ENCODE measurements around the gene ACVR2A.

The ACVR2A gene

GRCh38 chr2:147844697-147845410 is at the start of gene ACVR2A:
ACVR2A (plus strand) TSS chr2:147845029; CDS start chr2:147845153, 124 bp downstream.
- peaks cover 9% of the 10 kb centered on the region for H3K27me3 ChIP-seq (ENCODE audit: control insufficient read depth, insufficient read depth, low read length)

GRCh38 chr2:147800316-147800715 is 44.5 kb upstream of the ACVR2A start:
- Histone ChIP-seq H3K4me1 (ENCODE audit: control insufficient read depth, insufficient read depth, low read length) (no peaks in the 10 kb centered on the region), H3K27ac (ENCODE audit: low read depth, low read length) (no peak overlapping the region), H3K9ac (ENCODE audit: low read length) (no peak overlapping the region), H3K27me3 (ENCODE audit: control insufficient read depth, insufficient read depth, low read length) (no peaks in the 10 kb centered on the region), H3K4me3 (ENCODE audit: low read depth, low read length) (no peak overlapping the region), H3K9me3 (ENCODE audit: control insufficient read depth, insufficient read depth, low read depth, low read length) (no peaks in the 10 kb centered on the region), H3K36me3 (ENCODE audit: control insufficient read depth, insufficient read depth, low read length) (no peaks in the 10 kb centered on the region)

More at GRCh38 chr2:147844697-147845410, at the start of gene ACVR2A:
- H3K9me3 ChIP-seq (ENCODE audit: control insufficient read depth, insufficient read depth, low read depth, low read length), result no peaks in the 10 kb centered on the region
- H3K36me3 ChIP-seq (ENCODE audit: control insufficient read depth, insufficient read depth, low read length), result no peaks in the 10 kb centered on the region
- peak within 1 kb of the TSS; percentile 92 for H3K9ac ChIP-seq (ENCODE audit: low read length)
- H3K4me1 ChIP-seq (ENCODE audit: control insufficient read depth, insufficient read depth, low read length), result peaks cover 17% of the 10 kb centered on the region
- H3K4me3 ChIP-seq (ENCODE audit: low read depth, low read length), result peak within 1 kb of the TSS; percentile 89
- H3K27ac ChIP-seq (ENCODE audit: low read depth, low read length), result peak within 1 kb of the TSS; percentile 96

GRCh38 chr2:147806846-147807245 is 38.0 kb upstream of the ACVR2A start:
- Histone ChIP-seq H3K27ac (ENCODE audit: low read depth, low read length) (no peak overlapping the region), H3K9ac (ENCODE audit: low read length) (no peak overlapping the region), H3K9me3 (ENCODE audit: control insufficient read depth, insufficient read depth, low read depth, low read length) (no peaks in the 10 kb centered on the region), H3K27me3 (ENCODE audit: control insufficient read depth, insufficient read depth, low read length) (no peaks in the 10 kb centered on the region), H3K36me3 (ENCODE audit: control insufficient read depth, insufficient read depth, low read length) (no peaks in the 10 kb centered on the region), H3K4me3 (ENCODE audit: low read depth, low read length) (no peak overlapping the region), H3K4me1 (ENCODE audit: control insufficient read depth, insufficient read depth, low read length) (no peaks in the 10 kb centered on the region)

DNA sequence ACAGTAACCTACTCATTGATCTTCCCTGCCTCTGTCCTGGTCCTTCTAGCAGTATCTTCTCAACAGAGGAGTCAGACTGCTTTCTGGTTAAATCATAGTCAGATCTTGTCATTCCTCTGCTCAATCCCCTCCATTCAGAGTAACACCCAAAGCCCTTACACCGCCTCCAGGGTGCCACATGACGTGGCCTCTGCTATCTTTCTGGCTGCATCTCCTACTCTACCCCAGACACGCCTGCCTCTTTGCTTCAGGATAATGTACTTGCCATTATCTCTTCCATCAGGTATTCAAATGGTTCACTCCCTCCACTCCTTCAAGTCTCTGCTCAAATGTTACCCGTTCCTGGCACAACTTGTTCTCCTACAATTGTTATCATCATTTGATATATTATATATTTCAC is 36.3 kb upstream of the ACVR2A start:
- Histone ChIP-seq H3K27me3 (ENCODE audit: control insufficient read depth, insufficient read depth, low read length) (no peaks in the 10 kb centered on the region), H3K27ac (ENCODE audit: low read depth, low read length) (no peak overlapping the region), H3K4me3 (ENCODE audit: low read depth, low read length) (no peak overlapping the region), H3K4me1 (ENCODE audit: control insufficient read depth, insufficient read depth, low read length) (no peaks in the 10 kb centered on the region), H3K9ac (ENCODE audit: low read length) (no peak overlapping the region), H3K9me3 (ENCODE audit: control insufficient read depth, insufficient read depth, low read depth, low read length) (no peaks in the 10 kb centered on the region), H3K36me3 (ENCODE audit: control insufficient read depth, insufficient read depth, low read length) (no peaks in the 10 kb centered on the region)

DNA sequence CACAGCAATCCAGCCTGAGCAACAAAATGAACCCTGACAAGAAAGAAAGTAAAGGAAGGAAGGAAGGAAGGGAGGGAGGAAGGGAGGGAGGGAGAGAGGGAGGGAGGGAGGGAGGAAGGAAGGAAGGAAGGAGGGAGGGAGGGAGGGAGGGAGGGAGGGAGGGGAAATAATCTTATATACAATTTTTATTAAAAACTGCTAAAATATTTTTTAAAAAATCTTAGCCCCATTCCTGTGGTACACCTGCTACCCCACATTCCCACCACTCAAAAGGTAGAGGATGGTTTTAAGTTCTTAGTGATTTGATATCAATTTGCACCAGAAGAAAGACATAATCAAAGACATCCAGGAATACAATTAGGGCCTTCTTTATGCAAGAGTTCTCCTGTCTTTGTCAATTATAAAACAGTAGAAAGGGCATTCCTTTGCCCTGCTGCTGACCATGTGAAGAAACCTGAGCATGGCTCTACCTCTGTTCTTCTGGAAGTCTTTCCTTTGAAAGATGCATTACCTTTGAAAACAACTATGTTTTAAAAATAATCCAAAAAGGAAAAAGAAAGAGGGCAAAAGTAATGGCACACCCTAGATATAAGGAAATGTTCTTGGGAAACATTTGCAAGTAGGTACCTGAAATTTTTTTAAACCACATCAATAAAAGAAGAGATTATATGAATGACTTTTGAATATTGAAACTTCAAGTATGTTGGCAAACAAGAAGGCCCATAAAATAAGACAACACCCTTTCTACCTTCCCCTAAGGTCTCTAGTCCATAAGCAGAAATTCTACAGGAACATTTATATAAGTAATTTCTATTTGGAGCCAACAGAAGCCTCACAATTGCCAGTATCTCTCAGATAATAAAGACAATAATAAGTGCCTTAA is 33.7 kb upstream of the ACVR2A start:
- Histone ChIP-seq H3K4me1 (ENCODE audit: control insufficient read depth, insufficient read depth, low read length) (no peaks in the 10 kb centered on the region), H3K9me3 (ENCODE audit: control insufficient read depth, insufficient read depth, low read depth, low read length) (no peaks in the 10 kb centered on the region), H3K27me3 (ENCODE audit: control insufficient read depth, insufficient read depth, low read length) (no peaks in the 10 kb centered on the region), H3K4me3 (ENCODE audit: low read depth, low read length) (no peak overlapping the region), H3K9ac (ENCODE audit: low read length) (no peak overlapping the region), H3K27ac (ENCODE audit: low read depth, low read length) (no peak overlapping the region), H3K36me3 (ENCODE audit: control insufficient read depth, insufficient read depth, low read length) (no peaks in the 10 kb centered on the region)

- no peaks in the 10 kb centered on the region for H3K27me3 ChIP-seq (ENCODE audit: control insufficient read depth, insufficient read depth, low read length)
- no peak overlapping the region for H3K27ac ChIP-seq (ENCODE audit: low read depth, low read length)
- H3K9me3 ChIP-seq (ENCODE audit: control insufficient read depth, insufficient read depth, low read depth, low read length), result no peaks in the 10 kb centered on the region
- H3K9ac ChIP-seq (ENCODE audit: low read length), result no peak overlapping the region
- no peaks in the 10 kb centered on the region for H3K4me1 ChIP-seq (ENCODE audit: control insufficient read depth, insufficient read depth, low read length)
- H3K4me3 ChIP-seq (ENCODE audit: low read depth, low read length), result no peak overlapping the region
- H3K36me3 ChIP-seq (ENCODE audit: control insufficient read depth, insufficient read depth, low read length), result no peaks in the 10 kb centered on the region
Observed at GRCh38 chr2:147818741-147819140, 26.1 kb upstream of the ACVR2A start.

GRCh38 chr2:147824620-147825019 is 20.2 kb upstream of the ACVR2A start:
- H3K36me3 ChIP-seq (ENCODE audit: control insufficient read depth, insufficient read depth, low read length), result no peaks in the 10 kb centered on the region
- H3K9ac ChIP-seq (ENCODE audit: low read length), result no peak overlapping the region
- H3K27ac ChIP-seq (ENCODE audit: low read depth, low read length), result no peak overlapping the region
- no peaks in the 10 kb centered on the region for H3K9me3 ChIP-seq (ENCODE audit: control insufficient read depth, insufficient read depth, low read depth, low read length)
- no peaks in the 10 kb centered on the region for H3K4me1 ChIP-seq (ENCODE audit: control insufficient read depth, insufficient read depth, low read length)
- H3K4me3 ChIP-seq (ENCODE audit: low read depth, low read length), result no peak overlapping the region
- no peaks in the 10 kb centered on the region for H3K27me3 ChIP-seq (ENCODE audit: control insufficient read depth, insufficient read depth, low read length)

DNA sequence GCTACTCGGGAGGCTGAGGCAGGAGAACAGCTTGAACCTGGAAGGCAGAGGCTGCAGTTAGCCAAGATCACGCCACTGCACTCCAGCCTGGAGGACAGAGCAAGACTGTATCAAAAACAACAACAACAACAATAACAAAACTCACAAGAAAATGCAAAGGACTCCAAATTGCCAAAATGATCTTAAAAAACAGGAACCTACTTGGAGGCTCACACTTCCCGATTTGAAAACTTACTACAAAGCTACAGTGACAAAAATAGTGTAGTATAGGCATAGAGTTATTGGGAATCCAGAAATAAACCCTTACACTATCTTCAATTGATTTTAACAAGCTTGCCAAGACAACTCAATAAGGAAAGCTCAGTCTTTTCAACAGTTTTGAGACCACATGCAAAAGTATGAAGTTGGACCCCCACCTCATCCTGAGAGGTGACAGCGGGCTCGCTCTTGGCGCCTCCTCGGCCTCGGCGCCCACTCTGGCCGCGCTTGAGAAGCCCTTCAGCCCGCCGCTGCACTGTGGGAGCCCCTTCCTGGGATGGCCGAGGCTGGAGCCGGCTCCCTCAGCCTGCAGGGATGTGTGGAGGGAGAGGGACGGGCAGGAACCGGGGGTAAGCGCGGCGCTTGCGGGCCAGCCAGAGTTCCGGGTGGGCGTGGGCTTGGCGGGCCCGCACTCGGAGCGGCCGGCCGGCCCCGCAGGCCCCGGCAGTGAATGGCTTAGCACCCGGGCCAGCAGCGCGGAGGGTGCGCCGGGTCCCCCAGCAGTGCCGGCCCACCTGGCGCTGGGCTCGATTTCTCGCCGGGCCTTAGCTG is 18.3 kb upstream of the ACVR2A start:
- Histone ChIP-seq H3K27ac (ENCODE audit: low read depth, low read length) (no peak overlapping the region), H3K9ac (ENCODE audit: low read length) (no peak overlapping the region), H3K36me3 (ENCODE audit: control insufficient read depth, insufficient read depth, low read length) (no peaks in the 10 kb centered on the region), H3K4me1 (ENCODE audit: control insufficient read depth, insufficient read depth, low read length) (no peaks in the 10 kb centered on the region), H3K9me3 (ENCODE audit: control insufficient read depth, insufficient read depth, low read depth, low read length) (no peaks in the 10 kb centered on the region), H3K27me3 (ENCODE audit: control insufficient read depth, insufficient read depth, low read length) (no peaks in the 10 kb centered on the region), H3K4me3 (ENCODE audit: low read depth, low read length) (no peak overlapping the region)

DNA sequence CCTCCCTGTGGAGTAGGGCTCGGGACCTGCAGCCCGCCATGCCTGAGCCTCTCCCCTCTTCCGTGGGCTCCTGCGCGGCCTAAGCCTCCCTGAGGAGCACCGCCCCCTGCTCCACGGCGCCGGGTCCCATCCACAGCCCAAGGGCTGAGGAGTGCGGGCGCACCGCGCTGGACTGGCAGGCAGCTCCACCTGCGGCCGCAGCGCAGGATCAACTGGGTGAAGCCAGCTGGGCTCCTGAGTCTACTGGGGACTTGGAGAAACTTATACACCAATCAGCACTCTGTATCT is 17.8 kb upstream of the ACVR2A start:
- no peaks in the 10 kb centered on the region for H3K27me3 ChIP-seq (ENCODE audit: control insufficient read depth, insufficient read depth, low read length)
- H3K9ac ChIP-seq (ENCODE audit: low read length), result no peak overlapping the region
- H3K27ac ChIP-seq (ENCODE audit: low read depth, low read length), result no peak overlapping the region
- H3K36me3 ChIP-seq (ENCODE audit: control insufficient read depth, insufficient read depth, low read length), result no peaks in the 10 kb centered on the region
- H3K4me1 ChIP-seq (ENCODE audit: control insufficient read depth, insufficient read depth, low read length), result no peaks in the 10 kb centered on the region
- H3K4me3 ChIP-seq (ENCODE audit: low read depth, low read length), result no peak overlapping the region
- no peaks in the 10 kb centered on the region for H3K9me3 ChIP-seq (ENCODE audit: control insufficient read depth, insufficient read depth, low read depth, low read length)

DNA sequence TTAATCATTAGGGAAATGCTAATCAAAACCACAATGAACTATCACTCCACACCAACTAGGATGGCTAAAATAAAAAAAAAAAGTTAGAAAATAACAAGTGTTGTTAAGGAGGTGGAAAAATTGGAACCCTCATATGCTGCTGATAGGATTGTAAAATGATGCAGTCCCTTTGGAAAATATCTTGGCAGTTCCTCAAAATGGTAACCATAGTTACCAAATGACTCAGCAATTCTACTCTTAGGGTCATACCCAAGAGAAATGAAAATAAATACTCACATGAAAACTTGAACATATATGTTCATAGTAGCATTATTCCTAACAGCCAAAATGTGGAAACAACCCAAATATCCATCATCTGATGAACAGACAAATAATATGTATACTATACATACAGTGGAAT is 15.7 kb upstream of the ACVR2A start:
- Histone ChIP-seq H3K9ac (ENCODE audit: low read length) (no peak overlapping the region), H3K27ac (ENCODE audit: low read depth, low read length) (no peak overlapping the region), H3K27me3 (ENCODE audit: control insufficient read depth, insufficient read depth, low read length) (no peaks in the 10 kb centered on the region), H3K4me1 (ENCODE audit: control insufficient read depth, insufficient read depth, low read length) (no peaks in the 10 kb centered on the region), H3K36me3 (ENCODE audit: control insufficient read depth, insufficient read depth, low read length) (no peaks in the 10 kb centered on the region), H3K9me3 (ENCODE audit: control insufficient read depth, insufficient read depth, low read depth, low read length) (no peaks in the 10 kb centered on the region), H3K4me3 (ENCODE audit: low read depth, low read length) (no peak overlapping the region)

- H3K9ac ChIP-seq (ENCODE audit: low read length), result no peak overlapping the region
- no peak overlapping the region for H3K4me3 ChIP-seq (ENCODE audit: low read depth, low read length)
Observed at GRCh38 chr2:147836099-147836498, 8.7 kb upstream of the ACVR2A start.

More at GRCh38 chr2:147836099-147836498, 8.7 kb upstream of the ACVR2A start:
- no peaks in the 10 kb centered on the region for H3K9me3 ChIP-seq (ENCODE audit: control insufficient read depth, insufficient read depth, low read depth, low read length)
- H3K36me3 ChIP-seq (ENCODE audit: control insufficient read depth, insufficient read depth, low read length), result no peaks in the 10 kb centered on the region
- H3K4me1 ChIP-seq (ENCODE audit: control insufficient read depth, insufficient read depth, low read length), result no peaks in the 10 kb centered on the region
- no peak overlapping the region for H3K27ac ChIP-seq (ENCODE audit: low read depth, low read length)
- H3K27me3 ChIP-seq (ENCODE audit: control insufficient read depth, insufficient read depth, low read length), result no peaks in the 10 kb centered on the region

Measured in HUES6 (cell line).